ENCODE data around the gene TET2.
"Not testable (repeated sequence)": the region's sequence is repeated elsewhere in the genome, so short reads cannot be mapped to it uniquely, and the experiment has no call there.

TET2 gene

DNA sequence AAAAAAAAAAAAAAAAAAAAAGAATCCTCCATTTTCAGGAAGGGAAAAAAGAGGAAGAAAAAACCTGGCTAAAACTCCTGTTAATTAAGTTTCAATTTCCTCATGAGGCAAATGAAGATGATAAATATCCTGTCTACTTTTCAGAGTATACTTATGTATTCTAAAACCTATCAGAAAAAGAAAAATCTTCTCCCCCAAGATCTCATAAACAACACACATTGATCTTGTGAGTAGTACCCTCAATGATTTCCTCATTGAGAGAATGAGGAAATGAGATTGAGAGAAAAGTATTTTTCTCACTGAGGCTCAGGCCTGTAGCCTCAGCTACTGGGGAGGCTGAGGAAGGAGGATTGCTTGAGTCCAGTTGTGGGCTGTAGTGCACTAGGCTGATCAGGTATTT is 146.7 kb downstream of the TET2 start:
- DNase-seq: no peak

DNA sequence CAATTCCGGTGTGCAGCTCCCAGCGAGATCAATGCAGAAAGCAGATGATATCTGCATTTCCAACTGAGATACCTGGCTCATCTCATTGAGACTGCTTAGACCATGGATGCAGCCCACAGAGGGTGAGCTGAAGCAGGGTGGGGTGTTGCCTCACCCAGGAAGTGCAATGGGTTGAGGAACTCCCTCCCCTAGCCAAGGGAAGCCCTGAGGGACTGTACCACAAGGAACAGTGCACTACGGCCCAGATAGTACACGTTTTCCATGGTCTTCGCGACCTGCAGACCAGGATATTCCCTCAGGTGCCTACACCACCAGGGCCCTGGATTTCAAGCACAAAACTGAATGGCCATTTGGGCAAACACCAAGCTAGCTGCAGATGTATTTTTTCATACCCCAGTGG is 150.0 kb downstream of the TET2 start:
- DNase-seq: no peak

DNA sequence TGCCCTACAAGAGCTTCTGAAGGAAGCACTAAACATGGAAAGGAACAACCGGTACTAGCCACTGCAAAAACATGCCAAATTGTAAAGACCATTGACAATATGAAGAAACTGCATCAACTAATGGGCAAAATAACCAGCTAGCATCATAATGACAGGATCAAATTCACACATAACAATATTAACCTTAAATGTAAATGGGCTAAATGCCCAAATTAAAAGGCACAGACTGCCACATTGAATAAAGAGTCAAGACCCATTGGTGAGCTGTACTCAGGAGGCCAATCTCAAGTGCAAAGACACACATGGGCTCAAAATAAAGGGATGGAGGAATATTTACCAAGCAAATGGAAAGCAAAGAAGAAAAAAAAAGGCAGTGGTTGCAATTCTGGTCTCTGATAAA is 152.4 kb downstream of the TET2 start:
- not testable (repeated sequence) for DNase-seq

DNA sequence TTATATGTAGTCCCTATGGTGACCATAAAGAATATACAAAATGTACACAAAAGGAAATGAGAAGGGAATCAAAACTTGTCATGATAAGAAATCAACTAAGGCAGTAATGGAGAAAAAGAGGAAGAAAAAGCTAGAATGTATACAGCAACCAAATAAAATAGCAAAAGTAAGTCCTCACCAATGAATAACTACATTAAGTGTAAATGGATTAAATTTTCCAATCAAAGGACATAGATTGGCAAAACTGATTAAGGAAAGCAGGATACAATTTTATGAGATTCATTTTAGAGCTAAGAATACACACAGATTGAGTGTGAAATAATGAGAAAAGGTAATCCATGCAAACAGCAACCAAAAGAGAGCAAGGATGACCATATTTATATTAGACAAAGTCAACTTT is 157.4 kb downstream of the TET2 start:
- no peak for DNase-seq

DNA sequence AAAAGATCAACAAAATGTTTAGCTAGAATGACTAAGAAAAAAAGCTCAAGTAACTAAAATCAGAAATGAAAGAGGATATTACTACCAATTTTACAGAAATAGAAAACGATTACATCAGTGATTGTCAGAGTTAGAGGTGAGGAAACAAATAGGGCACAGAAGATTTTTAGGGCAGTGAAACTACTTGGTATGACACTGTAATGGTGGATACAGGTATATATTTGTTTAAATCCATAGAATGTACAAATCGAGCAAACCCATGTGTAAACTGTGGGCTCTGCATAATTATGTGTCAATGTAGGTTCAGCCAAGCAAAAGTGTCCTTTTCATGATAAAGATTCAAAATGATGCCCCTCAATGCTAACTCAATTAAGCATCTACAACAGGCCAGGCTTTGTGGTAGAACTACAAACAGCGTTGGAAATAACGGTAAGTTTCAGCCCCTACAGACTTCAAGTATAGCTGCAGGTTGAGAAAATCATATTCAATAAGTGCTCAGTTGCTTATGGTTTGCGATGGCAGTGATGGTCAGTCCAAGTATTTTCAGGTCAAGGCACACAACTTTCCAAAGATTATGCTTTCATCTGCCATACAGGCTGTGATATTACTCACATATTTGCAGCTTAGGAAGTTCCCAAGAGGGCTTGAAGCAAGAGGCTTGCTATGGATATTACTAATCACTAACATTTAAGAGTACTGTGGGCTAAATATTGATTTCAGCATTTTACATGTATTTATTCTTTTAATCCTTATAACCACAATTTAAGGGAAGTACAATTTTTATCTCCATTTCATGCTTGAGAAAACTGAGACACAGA is 158.6 kb downstream of the TET2 start:
- DNase-seq: no peak

DNA sequence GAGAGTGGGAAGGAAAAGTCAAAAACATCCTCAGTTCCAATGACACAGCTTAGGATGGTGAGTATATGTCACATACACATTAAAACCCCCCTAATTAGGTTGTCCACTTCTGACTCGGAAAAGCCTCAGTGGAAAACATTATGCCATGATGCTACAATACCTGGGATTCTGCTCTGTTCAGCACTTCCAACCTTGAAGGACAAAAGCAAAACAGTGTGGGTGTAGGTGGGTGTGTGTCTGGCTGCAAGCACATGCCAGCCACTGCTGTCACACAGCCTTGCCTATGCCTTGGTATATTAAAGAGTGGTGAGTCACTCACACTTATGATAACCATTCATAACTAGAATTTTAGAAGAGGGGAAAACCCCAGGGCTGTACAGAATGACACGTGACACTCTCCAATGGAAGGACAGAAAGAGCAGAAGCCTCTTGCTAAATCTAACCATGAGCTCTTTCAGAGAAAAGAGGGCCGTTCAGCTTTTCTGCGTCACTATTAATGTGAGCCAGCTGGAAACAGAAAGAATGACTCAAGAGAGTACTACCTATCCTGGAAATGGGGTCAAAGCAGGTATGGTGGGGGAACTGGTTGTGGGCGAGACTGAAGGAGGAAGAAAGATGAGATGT is 159.6 kb downstream of the TET2 start:
- DNase-seq: peak; percentile 37

DNA sequence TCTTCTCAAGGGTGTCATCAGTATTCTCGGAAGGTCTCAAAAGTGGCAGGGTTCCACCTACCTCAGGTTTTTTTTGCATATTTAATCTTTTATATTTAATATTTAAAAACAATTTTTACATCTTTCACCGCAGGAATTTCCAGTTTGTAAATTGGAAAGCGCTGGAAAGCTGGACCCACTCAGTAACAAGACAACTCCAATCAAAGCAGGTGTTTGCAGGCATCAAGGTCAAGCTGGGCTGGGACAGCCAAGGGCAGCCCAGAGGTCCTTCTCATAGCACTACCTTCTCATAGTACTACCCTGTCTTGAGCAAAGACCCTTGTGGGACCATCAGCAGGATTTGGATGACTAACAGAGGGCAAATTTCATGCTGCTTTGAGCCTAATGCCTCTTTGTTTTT is 160.1 kb downstream of the TET2 start:
- no peak for DNase-seq

DNA sequence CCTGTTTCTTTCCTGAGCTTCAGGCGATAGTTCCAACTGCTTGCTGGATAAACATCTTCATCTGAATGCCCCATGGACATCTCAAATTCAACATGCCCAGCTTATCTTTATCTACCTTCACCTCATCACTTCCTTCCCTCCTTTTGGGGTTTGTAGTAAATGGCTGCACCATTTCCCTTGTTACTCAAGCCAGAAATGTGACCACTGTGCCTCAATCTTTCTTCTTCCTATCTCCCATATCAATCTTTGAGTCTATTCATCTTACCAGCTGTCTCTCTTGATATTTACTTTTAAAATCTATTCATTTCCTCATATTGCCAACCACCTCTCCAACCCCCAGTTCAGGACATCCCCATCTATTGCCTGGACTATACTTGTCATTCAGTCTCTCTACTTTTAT is 171.8 kb downstream of the TET2 start:
- DNase-seq: no peak

DNA sequence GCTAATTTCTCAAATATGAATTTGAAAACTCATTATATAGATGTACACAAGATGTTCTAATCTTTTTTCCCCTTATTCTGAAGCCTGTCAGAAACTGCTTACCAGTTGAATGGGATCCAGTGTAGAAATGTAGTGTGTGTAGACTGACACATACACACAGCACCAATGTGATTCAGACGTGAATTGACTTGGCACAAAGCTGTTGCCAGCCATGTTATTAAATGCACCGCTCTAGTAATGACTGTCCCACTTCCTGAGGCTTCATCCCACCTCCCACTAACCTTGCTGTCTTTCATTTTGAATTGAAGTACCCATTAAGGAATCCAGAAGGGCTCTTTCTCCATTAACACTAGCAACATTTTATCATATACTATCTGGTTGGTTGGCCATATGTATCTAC is 180.5 kb downstream of the TET2 start:
- no peak for DNase-seq

DNA sequence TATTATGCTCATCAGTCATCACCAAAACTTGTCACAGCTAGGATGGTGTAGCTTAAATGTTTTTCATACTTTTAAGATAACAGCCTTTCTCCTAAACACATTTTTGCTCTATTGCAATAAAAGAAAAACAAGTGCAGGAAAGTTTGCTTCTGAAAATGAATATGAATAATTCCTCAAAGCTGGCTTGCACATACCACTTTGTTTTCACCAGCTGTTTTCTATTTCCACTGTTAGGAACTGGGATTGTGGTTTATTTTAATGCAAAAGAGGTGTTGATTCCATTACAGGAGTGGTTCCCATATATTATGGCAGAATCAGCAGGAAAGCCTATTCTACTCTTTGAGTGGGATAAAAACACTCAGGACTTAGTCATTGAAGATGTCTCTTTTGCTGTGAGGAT is 181.3 kb downstream of the TET2 start:
- peak; percentile 60 for DNase-seq

DNA sequence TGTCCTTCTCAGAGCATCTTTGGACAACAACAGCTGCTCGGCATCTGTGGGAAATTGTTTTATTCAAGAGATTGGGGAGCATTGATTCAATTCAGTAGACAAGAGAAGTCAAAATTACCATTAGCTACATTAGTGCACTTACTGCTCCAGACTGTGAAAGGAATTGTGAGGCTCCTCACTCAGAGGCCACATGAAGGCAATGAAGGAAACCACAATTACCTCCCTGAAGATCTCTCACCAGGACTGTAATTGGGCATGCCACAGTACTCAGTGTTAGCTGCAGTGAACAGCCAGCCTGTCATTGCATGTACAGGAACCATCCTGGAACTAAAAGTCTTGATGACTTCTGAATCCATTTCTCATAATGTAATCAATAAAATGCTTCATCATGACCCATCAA is 182.4 kb downstream of the TET2 start:
- no peak for DNase-seq
